ENCODE measurements around the gene AGAP1.

DNA sequence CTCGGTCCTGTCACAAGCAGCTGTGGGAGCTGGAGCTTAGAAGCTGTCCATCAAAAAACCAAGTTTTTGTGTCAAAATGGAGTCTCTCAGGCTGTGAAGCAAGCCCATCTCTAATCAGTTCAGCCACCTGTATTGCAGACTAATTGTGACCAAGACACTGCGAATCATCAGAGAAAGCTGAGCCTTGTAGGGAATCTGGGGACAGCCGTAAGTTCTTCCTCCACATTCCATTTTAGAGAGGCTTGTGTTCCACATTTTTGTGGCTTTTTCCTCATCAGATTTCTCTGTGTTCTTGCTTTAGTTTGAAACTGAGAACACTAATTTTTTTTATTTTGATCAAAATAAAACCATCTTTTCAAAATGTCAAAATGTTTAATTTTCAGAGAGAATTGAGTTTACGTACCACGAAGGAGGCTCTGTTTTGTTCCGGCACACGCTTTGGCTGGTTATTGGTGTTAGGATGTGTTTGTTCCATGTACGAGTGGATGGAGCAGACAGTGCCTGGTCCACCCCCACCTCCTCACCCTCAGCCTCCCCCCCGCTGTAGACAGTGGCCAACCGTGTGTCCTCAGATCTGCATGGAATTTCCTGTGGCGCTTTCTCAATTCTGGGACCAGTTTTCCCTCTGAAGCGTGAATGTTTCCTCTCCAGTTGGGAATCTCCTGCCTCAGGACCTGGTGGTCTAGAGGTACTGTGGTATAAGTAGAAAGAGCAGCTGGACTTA is 140.8 kb downstream of the AGAP1 start:
- TF ChIP-seq, protein P1, sequence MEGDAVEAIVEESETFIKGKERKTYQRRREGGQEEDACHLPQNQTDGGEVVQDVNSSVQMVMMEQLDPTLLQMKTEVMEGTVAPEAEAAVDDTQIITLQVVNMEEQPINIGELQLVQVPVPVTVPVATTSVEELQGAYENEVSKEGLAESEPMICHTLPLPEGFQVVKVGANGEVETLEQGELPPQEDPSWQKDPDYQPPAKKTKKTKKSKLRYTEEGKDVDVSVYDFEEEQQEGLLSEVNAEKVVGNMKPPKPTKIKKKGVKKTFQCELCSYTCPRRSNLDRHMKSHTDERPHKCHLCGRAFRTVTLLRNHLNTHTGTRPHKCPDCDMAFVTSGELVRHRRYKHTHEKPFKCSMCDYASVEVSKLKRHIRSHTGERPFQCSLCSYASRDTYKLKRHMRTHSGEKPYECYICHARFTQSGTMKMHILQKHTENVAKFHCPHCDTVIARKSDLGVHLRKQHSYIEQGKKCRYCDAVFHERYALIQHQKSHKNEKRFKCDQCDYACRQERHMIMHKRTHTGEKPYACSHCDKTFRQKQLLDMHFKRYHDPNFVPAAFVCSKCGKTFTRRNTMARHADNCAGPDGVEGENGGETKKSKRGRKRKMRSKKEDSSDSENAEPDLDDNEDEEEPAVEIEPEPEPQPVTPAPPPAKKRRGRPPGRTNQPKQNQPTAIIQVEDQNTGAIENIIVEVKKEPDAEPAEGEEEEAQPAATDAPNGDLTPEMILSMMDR (IDR thresholded peaks at IDR 0.05): no peak
- no peak for TF ChIP-seq POLR2A (IDR thresholded peaks at IDR 0.05)

Measured in uterus (tissue), 2 donors.